Choroid plexus epithelial cell (primary cell): Measurements from ENCODE around the gene PEX5.
A peak's percentile ranks its signal among the peaks of the same experiment; 100 is the strongest.
"Not testable (repeated sequence)": the region's sequence is repeated elsewhere in the genome, so short reads cannot be mapped to it uniquely, and the experiment has no call there.

Source experiments
- DNase-seq: peaks from one replicate; pipeline ENCODE4 v3.0.0-alpha.2; 2010; ENCODE audit warnings: low read depth
- H3K4me3 ChIP-seq: 2 replicates; pipeline ENCODE4 v1.5.1; 2011; ENCODE audit warnings: low read depth, mild to moderate bottlenecking, control low read depth, low read length, moderate library complexity
- CTCF ChIP-seq: conservative IDR thresholded peaks from 2 replicates; pipeline ENCODE4 v1.5.1; 2011; ENCODE audit warnings: low read depth, mild to moderate bottlenecking, control low read depth, inconsistent platforms, low read length, moderate library complexity

The PEX5 gene

DNA sequence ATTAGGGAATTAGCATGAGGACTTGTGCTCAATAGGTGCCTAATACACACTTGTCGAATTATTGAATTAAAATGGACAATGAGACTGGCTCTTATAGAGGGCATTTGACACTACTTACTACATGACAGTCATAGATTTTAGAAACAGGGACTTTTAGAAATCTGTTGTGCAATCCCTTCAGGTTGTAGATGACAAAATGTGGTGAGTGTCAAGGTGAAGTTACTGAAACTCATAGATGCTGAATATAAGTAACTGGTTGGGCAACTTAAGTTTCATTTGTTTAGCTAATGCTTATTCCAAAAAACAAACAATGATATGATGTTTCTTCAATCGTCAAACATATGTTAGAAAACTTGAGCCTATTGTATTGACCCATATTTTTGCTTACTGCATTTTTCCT is 12.9 kb upstream of the PEX5 start:
- no peak for DNase-seq
- H3K4me3 ChIP-seq: no peak overlapping the region
- TF ChIP-seq CTCF: no peak

DNA sequence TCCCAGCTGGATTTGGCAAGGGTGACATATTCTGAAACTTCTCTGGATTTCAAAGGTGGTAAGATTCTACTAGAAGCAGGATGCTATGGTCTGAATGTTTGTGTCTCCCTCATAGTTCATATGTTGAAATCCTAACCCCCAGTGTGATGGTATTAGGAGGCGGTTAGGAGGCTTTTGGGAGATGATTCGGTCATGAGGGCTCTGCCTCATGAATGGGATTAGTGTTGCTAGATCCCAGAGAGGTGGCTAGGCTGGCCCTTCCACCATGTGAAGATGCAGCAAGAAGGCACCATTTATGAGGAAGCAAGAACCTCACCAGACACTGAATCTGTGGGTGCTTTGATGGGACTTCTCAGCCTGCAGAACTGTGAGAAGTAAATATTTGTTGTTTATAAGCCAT is 11.0 kb upstream of the PEX5 start:
- no peak for DNase-seq
- no peak for TF ChIP-seq CTCF
- no peak overlapping the region for H3K4me3 ChIP-seq

DNA sequence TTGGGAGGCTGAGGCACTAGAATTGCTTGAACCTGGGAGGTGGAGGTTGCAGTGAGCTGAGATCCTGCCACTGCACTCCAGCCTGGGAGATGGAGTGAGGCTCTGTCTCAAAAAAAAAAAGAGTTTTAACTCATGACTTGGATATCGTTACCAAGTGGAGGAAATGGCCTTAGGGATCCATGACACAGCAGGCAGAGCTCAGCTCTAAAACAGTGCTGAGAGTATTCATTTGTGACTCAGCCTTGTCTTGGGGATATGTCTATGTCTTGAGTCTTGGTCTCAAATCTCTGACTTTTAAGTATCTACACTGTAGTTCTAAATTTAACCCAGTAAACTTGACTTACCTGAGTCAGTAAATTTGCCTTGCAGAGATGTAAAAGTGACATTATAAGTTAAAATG is 8.8 kb upstream of the PEX5 start:
- H3K4me3 ChIP-seq: no peak overlapping the region
- TF ChIP-seq CTCF: no peak
- no peak for DNase-seq

DNA sequence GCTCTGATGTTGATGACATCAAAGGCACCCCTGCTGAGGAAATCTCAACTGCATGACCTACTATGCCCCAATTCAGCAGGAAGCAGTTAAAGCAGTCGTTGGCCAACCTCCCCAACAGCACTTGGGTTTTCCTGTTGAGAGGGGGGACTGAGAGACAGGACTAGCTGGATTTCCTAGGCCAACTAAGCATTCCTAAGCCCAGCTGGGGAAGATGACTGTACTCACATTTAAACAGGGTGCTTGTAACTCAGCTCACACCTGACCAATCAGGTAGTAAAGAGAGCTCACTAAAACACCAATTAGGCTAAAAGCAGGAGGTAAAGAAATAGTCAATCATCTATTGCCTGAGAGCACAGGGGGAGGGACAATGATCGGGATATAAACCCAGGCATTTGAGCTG is 3.4 kb upstream of the PEX5 start:
- not testable (repeated sequence) for H3K4me3 ChIP-seq, DNase-seq

GRCh38 chr12:7188562-7189397 is 706 bp upstream of the PEX5 start:
- peak; percentile 89 for TF ChIP-seq CTCF
- peak; percentile 76 for DNase-seq
- H3K4me3 ChIP-seq: peak overlapping the region; percentile 84

GRCh38 chr12:7190268-7191055 is 976 bp downstream of the PEX5 start:
- H3K4me3 ChIP-seq: peak overlapping the region; percentile 84
- no peak for TF ChIP-seq CTCF
- no peak for DNase-seq

DNA sequence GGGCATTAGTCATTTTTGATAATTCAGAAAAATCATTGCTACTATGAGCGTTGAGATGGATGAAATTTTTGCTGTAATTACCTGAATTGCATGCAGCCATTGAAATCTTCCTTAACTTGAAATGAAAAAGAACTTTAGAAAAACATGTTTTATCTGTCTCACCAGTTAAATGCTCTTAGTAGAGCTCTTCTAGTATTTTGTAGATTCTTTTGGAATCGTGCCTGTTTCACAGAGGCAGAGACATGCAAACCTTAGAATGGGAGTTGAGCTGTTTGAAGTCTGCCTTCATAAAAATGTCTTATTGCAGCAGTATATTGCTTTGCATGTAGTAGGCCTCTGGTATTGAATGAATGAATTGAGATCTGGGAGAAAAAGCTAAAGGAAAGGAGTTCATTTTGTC is 4.2 kb downstream of the PEX5 start:
- H3K4me3 ChIP-seq: no peak overlapping the region
- DNase-seq: no peak
- no peak for TF ChIP-seq CTCF
